ENCODE data around the gene NDUFS7.
"Not testable (repeated sequence)": the region's sequence is repeated elsewhere in the genome, so short reads cannot be mapped to it uniquely, and the experiment has no call there.

NDUFS7 gene

DNA sequence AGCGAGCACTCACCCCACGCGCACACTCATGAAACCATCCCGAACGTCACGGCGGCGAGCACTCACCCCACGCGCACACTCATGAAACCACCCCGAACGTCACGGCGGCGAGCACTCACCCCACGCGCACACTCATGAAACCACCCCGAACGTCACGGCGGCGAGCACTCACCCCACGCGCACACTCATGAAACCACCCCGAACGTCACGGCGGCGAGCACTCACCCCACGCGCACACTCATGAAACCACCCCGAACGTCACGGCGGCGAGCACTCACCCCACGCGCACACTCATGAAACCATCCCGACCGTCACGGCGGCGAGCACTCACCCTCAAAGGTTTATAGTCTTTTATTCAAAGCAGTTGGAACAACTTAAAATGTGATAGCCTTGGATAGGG, 36.4 kb downstream of the NDUFS7 start:
- not testable (repeated sequence) for DNase-seq

DNA sequence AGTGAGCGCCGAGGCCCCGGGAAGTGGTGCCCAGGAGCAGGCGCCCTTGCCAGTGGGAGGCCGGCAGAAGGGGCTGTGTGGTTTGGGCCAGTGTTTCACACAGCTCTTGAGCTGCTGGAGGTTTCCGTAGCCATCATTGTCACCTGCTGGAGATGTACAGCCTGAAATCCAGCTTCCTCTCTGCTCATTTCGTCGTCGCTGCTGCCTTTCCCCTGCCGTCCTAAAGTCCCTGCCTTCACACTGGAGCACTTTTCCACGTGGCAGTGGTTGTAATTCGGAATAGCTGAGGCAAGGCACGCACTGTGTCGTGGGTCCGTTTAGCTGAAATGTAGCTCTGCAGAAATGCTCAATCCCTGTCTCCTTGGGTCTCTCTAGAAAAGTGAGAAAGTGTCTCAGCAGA, 36.9 kb downstream of the NDUFS7 start:
- DNase-seq: no peak

DNA sequence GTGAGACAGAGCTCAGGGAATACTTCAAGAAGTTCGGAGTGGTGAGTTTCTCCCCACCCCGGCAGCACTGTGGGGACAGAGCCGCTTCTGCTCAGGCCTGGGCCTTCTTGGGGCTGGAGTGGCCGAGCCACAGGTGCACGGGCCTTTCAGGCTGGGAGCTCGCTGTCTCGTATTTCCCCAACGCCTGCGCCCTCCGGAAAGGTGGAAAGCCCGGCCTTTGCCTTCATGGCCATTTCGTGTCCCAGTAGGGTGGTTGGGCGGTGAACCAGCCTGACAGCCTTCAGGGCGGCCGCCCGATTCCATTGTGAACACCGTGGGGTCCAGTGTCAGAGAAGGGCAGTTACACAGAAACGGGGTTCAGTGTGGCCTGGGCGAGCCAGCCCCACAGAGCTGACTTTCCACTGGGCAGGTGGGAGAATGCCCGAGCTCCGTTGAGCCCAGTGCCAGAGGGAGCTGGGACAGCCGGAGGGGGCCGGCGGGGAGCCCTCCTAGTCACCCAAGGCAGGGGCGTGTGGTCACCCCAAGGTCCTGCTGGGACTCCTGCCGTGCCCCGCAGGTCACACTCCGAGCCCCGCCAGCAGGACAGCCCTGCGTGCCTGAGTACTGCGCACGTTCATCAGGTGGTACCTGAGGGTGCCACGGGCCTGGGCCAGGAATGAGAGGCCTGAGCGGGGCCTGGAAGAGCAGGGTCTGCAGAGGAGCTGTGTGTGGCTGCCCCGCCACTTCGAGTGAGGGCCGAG, 37.7 kb downstream of the NDUFS7 start:
- DNase-seq: no peak

DNA sequence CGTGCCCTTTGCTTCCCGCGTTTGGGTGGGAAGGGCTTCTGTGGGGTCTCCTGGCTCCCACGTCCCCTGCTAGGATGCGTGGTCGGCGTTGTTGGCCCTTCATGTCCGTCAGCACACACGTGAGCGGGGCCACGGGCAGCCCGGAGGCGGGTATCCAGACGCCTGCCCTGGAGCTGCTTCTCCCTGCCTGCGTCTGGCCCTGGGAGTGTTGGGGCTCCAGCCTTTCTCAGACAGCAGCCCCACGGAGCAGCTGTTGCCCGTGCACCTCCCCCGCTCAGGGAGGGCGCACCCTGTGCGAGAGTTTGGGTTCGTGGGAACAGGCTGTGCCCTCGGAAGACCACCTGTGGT, 38.2 kb downstream of the NDUFS7 start:
- DNase-seq: no peak

GRCh38 chr19:1422360-1422759, 38.7 kb downstream of the NDUFS7 start:
- no peak for DNase-seq

DNA sequence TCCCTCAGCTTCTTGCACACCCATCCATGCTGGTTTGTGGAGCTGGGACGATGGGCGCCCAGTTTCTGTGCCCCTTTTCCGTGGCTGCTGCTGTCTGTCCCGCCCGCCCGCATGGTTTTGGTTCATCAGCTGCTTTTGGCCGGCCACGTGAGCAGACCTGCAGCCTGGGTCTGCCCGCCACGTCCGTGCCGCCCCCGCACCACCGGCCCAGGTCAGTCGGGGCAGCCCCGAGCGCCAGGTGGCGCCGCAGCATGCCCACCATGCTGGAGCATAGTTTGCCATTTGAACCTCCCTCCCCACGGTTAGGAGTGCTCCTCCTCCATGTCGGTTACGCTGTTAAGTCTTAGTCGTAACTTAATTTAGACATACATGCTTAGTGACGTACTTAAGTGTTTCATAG, 39.2 kb downstream of the NDUFS7 start:
- no peak for DNase-seq

GRCh38 chr19:1423436-1424191, 39.9 kb downstream of the NDUFS7 start:
- no peak for DNase-seq

- no peak for DNase-seq
Measured at GRCh38 chr19:1424192-1424955, 40.7 kb downstream of the NDUFS7 start.

- no peak for DNase-seq
Measured at GRCh38 chr19:1425102-1425837, 41.6 kb downstream of the NDUFS7 start.

DNA sequence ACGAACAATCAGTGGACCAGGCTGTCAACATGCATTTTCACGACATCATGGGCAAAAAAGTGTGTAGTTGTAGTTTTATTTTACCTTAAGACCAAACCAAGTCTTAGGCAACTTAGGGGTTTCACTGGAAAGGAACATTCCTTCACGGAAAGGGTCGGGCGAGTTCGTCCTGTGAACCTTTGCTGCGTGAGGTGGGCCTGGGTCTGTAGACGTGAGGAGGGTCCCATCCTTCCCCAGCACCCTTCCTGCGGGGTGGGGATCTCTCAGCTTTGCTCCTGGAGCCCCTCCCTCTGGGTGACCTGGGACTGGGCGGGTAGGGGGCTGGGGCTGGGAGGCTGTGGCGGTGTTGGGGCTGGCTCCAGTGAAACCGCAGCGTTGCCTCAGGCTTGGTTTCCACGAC, 42.2 kb downstream of the NDUFS7 start:
- no peak for DNase-seq

- no peak for DNase-seq
Measured at GRCh38 chr19:1426736-1427135, 43.0 kb downstream of the NDUFS7 start.

GRCh38 chr19:1427221-1427920, 43.7 kb downstream of the NDUFS7 start:
- no peak for DNase-seq

DNA sequence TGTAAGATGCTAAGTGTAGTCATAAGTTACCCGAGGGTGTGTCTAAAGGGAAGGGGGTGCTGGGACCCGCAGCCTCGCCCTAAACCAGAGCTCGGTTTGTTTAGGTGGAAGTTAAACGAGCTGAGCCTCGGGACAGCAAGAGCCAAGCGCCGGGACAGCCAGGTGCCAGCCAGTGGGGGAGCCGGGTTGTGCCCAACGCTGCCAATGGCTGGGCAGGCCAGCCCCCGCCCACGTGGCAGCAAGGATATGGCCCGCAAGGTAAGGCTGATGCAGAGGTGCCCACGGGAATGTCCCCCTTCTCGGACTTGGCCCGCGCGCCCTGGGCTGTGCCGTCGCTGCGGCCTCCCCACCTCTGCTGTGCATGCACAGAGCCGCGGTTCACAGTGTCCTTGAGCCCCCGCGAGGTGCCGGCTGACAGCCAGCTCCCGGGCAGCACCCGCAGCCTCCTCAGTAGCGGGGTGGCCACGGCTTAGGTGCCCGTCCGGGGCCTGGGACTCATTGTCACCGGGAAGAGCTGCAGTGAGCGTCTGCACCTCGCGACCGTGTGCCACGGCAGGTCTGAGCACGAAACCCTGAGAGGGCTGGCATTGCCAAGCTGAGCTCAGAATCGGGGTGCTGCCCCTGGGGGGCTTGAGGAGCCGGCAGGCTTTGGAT, 45.2 kb downstream of the NDUFS7 start:
- DNase-seq: no peak

DNA sequence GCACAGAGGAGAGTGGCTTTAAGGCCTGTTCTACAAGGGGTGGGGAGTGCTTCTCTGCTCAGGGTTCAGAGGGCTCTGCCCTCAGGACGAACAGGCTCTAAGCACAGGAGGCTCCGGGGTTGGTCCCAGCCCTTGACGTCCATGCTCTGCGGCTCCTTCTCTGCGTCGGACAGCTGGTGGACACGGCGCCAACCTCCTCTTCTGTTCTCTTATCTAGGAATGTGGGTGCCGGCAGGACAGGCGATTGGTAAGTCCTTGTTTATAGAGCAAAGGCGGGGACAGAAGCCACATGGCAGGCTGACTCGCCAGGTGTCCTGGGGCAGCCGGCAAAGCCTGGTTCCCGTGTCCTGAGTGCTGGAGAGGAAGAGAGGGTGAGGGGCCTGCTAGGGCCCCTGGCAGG, 46.0 kb downstream of the NDUFS7 start:
- DNase-seq: no peak

- no peak for DNase-seq
Measured at GRCh38 chr19:1430246-1430645, 46.5 kb downstream of the NDUFS7 start.

GRCh38 chr19:1431759-1432506, 48.2 kb downstream of the NDUFS7 start:
- no peak for DNase-seq

GRCh38 chr19:1432507-1432887, 48.8 kb downstream of the NDUFS7 start:
- DNase-seq: no peak

GRCh38 chr19:1433119-1434039, 49.7 kb downstream of the NDUFS7 start:
- DNase-seq: no peak

DNA sequence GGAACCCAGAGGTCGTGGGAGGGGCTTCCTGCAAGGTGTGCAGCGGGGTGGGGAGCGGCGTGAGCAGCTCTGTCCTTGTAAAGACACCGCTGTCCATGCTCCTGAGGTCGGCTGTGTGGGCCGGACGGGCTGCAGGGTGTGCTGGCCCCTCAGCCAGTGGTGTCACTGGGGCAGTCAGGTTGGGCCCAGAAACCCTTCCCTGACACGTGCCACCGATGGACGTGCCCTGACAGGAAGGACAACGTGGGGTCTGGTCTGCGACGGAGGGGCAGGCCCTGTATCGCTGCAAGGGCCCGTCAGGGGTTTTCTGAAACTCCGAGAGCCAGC, 50.3 kb downstream of the NDUFS7 start:
- DNase-seq: no peak

DNA sequence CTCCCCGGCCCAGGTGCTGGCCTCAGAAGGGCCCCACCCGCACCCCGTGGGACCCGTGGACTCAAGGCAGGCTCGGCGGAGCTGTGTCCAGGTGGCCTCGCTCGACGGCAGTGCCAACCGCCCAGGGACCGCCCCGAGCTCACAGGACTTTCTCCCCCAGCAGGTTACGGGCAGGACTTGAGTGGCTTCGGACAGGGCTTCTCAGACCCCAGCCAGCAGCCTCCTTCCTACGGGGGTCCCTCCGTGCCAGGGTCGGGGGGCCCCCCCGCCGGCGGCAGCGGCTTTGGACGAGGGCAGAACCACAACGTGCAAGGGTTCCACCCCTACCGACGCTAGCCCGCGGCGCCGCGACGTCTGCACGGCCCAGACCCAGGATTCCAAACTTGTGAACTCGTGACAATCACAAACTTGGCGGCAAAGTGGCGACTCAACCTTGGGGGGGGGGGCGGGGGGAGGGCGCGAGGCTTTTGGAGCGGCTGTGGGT, 50.9 kb downstream of the NDUFS7 start:
- no peak for DNase-seq
